ENCODE results near the gene NKX6-2.
"Not testable (repeated sequence)": the region's sequence is repeated elsewhere in the genome, so short reads cannot be mapped to it uniquely, and the experiment has no call there.

NKX6-2 gene

GRCh38 chr10:132826524-132827422, 40.8 kb upstream of the NKX6-2 start:
- Histone ChIP-seq H3K27me3 (ENCODE audit: control insufficient read depth, low read length) (no peaks in the 10 kb centered on the region), H4K20me1 (ENCODE audit: control insufficient read depth, insufficient read depth, low read depth, low read length) (no peaks in the 10 kb centered on the region), H3K27ac (ENCODE audit: low read depth, low read length) (no peak overlapping the region), H3F3A (ENCODE audit: control insufficient read depth, insufficient read depth) (peaks cover 11% of the 10 kb centered on the region), H3K4me1 (ENCODE audit: control insufficient read depth, low read length) (no peaks in the 10 kb centered on the region), H3K9me3 (ENCODE audit: control insufficient read depth, insufficient read depth, low read length) (peaks cover 37% of the 10 kb centered on the region), H3K9me2 (replicated peaks; ENCODE audit: control insufficient read depth, low read length) (no peaks in the 10 kb centered on the region), H3K4me3 (ENCODE audit: low read length) (no peak overlapping the region), H3K36me3 (ENCODE audit: control insufficient read depth, low read length) (no peaks in the 10 kb centered on the region), H3K4me2 (ENCODE audit: low read length) (no peak overlapping the region), H3K79me2 (ENCODE audit: control insufficient read depth, low read length) (no peaks in the 10 kb centered on the region)
- TF ChIP-seq CTCF (IDR thresholded peaks at IDR 0.05; ENCODE audit: low read depth, low read length, poor library complexity, severe bottlenecking) (no peak), EZH2phosphoT487 (IDR thresholded peaks at IDR 0.05; ENCODE audit: borderline replicate concordance, low read length) (no peak)

GRCh38 chr10:132825783-132826523, 40.0 kb upstream of the NKX6-2 start:
- H4K20me1 ChIP-seq (ENCODE audit: control insufficient read depth, insufficient read depth, low read depth, low read length); H3K4me3 ChIP-seq (ENCODE audit: low read length); H3K9me2 ChIP-seq (replicated peaks; ENCODE audit: control insufficient read depth, low read length); H3K36me3 ChIP-seq (ENCODE audit: control insufficient read depth, low read length); H3K4me1 ChIP-seq (ENCODE audit: control insufficient read depth, low read length); H3K79me2 ChIP-seq (ENCODE audit: control insufficient read depth, low read length); H3K4me2 ChIP-seq (ENCODE audit: low read length); H3K27ac ChIP-seq (ENCODE audit: low read depth, low read length); H3K27me3 ChIP-seq (ENCODE audit: control insufficient read depth, low read length): not testable (repeated sequence)
- Histone ChIP-seq H3K9me3 (ENCODE audit: control insufficient read depth, insufficient read depth, low read length) (peaks cover 37% of the 10 kb centered on the region), H3F3A (ENCODE audit: control insufficient read depth, insufficient read depth) (peaks cover 11% of the 10 kb centered on the region)

GRCh38 chr10:132820056-132820455, 34.1 kb upstream of the NKX6-2 start:
- no peak for TF ChIP-seq CTCF (IDR thresholded peaks at IDR 0.05; ENCODE audit: low read depth, low read length, poor library complexity, severe bottlenecking)
- TF ChIP-seq EZH2phosphoT487 (IDR thresholded peaks at IDR 0.05; ENCODE audit: borderline replicate concordance, low read length), result no peak
- H3K27ac ChIP-seq (ENCODE audit: low read depth, low read length), result no peak overlapping the region
- H3K9me2 ChIP-seq (replicated peaks; ENCODE audit: control insufficient read depth, low read length), result no peaks in the 10 kb centered on the region
- H3K4me3 ChIP-seq (ENCODE audit: low read length), result no peak overlapping the region
- no peaks in the 10 kb centered on the region for H3K4me1 ChIP-seq (ENCODE audit: control insufficient read depth, low read length)
- H3K9me3 ChIP-seq (ENCODE audit: control insufficient read depth, insufficient read depth, low read length), result peaks cover 16% of the 10 kb centered on the region; the same call in 1 of the 2 replicates
- no peaks in the 10 kb centered on the region for H4K20me1 ChIP-seq (ENCODE audit: control insufficient read depth, insufficient read depth, low read depth, low read length)
- H3K4me2 ChIP-seq (ENCODE audit: low read length), result no peak overlapping the region
- H3K36me3 ChIP-seq (ENCODE audit: control insufficient read depth, low read length), result no peaks in the 10 kb centered on the region
- H3K27me3 ChIP-seq (ENCODE audit: control insufficient read depth, low read length), result no peaks in the 10 kb centered on the region
- H3K79me2 ChIP-seq (ENCODE audit: control insufficient read depth, low read length), result no peaks in the 10 kb centered on the region
- H3F3A ChIP-seq (ENCODE audit: control insufficient read depth, insufficient read depth), result no peaks in the 10 kb centered on the region

Data from DOHH2 (cell line).